Measurements from ENCODE around the gene TMEM255B.

TMEM255B gene

GRCh38 chr13:113834496-113835200 is 75.6 kb downstream of the TMEM255B start:
- DNase-seq (ENCODE audit: low read depth), result no peak

- no peak for DNase-seq (ENCODE audit: low read depth)
Measured at GRCh38 chr13:113835461-113836270, 76.6 kb downstream of the TMEM255B start.

GRCh38 chr13:113836768-113837559 is 77.9 kb downstream of the TMEM255B start:
- no peak for DNase-seq (ENCODE audit: low read depth)

- no peak for DNase-seq (ENCODE audit: low read depth)
Measured at GRCh38 chr13:113837560-113838355, 78.7 kb downstream of the TMEM255B start.

- no peak for DNase-seq (ENCODE audit: low read depth)
Measured at GRCh38 chr13:113838711-113839201, 79.7 kb downstream of the TMEM255B start.

- no peak for DNase-seq (ENCODE audit: low read depth)
Measured at GRCh38 chr13:113839536-113840204, 80.6 kb downstream of the TMEM255B start.

- no peak for DNase-seq (ENCODE audit: low read depth)
Measured at GRCh38 chr13:113840541-113841352, 81.7 kb downstream of the TMEM255B start.

GRCh38 chr13:113841353-113841650 is 82.3 kb downstream of the TMEM255B start:
- no peak for DNase-seq (ENCODE audit: low read depth)

- no peak for DNase-seq (ENCODE audit: low read depth)
Measured at GRCh38 chr13:113842336-113843062, 83.5 kb downstream of the TMEM255B start.

- DNase-seq (ENCODE audit: low read depth), result no peak
Measured at GRCh38 chr13:113843063-113843654, 84.1 kb downstream of the TMEM255B start.

GRCh38 chr13:113843864-113844556 is 85.0 kb downstream of the TMEM255B start:
- DNase-seq (ENCODE audit: low read depth), result no peak

- no peak for DNase-seq (ENCODE audit: low read depth)
Measured at GRCh38 chr13:113845055-113845454, 86.0 kb downstream of the TMEM255B start.

- no peak for DNase-seq (ENCODE audit: low read depth)
Measured at GRCh38 chr13:113845723-113846635, 87.0 kb downstream of the TMEM255B start.

- no peak for DNase-seq (ENCODE audit: low read depth)
Measured at GRCh38 chr13:113846636-113847318, 87.8 kb downstream of the TMEM255B start.

- DNase-seq (ENCODE audit: low read depth), result no peak
Measured at GRCh38 chr13:113848020-113848419, 89.0 kb downstream of the TMEM255B start.

GRCh38 chr13:113848431-113849260 is 89.6 kb downstream of the TMEM255B start:
- no peak for DNase-seq (ENCODE audit: low read depth)
